HEK293T (cell line): ENCODE data around the gene KAT6B.
"Not testable (repeated sequence)": the region's sequence is repeated elsewhere in the genome, so short reads cannot be mapped to it uniquely, and the experiment has no call there.

Experiments
- CTCF ChIA-PET: fragments of 350-600 bp; formaldehyde crosslinking; extraction: SDS; loops from one replicate; lab custom pipeline; 2021; ENCODE audit warnings: antibody characterized with exemption, inconsistent platforms; lab: Yijun Ruan, JAX
- POLR2A ChIA-PET: fragments of 350-600 bp; formaldehyde crosslinking; extraction: SDS; loops from one replicate; lab custom pipeline; 2020; ENCODE audit warnings: antibody characterized with exemption, inconsistent platforms; lab: Yijun Ruan, JAX
- DNase-seq: peaks from one replicate; pipeline ENCODE4 v3.0.0; 2012; ENCODE audit warnings: mixed read lengths; ENCODE audit errors: extremely low spot score
- ARNT ChIP-seq: fragments of 450-650 bp; IDR thresholded peaks from 2 replicates; pipeline ENCODE4 v1.6.1; 2017; ENCODE audit warnings: mild to moderate bottlenecking
- BHLHE40 ChIP-seq: fragments of 450-650 bp; IDR thresholded peaks from 2 replicates; pipeline ENCODE4 v1.6.1; 2016; ENCODE audit warnings: mild to moderate bottlenecking, moderate library complexity, borderline replicate concordance
- CTBP1 ChIP-seq: fragments of 450-650 bp; IDR thresholded peaks from 2 replicates; pipeline ENCODE4 v1.6.1; 2016; ENCODE audit warnings: borderline replicate concordance
- ELF4 ChIP-seq: fragments of 450-650 bp; IDR thresholded peaks from 2 replicates; pipeline ENCODE4 v1.6.1; 2017; ENCODE audit warnings: antibody characterized with exemption
- FOXA1 ChIP-seq: fragments of 450-650 bp; IDR thresholded peaks from 2 replicates; pipeline ENCODE4 v1.6.1; 2016; ENCODE audit warnings: mild to moderate bottlenecking
- FOXK2 ChIP-seq: fragments of 450-650 bp; IDR thresholded peaks from 2 replicates; pipeline ENCODE4 v1.6.1; 2016; ENCODE audit warnings: mild to moderate bottlenecking
- FOXM1 ChIP-seq: fragments of 450-650 bp; IDR thresholded peaks from 2 replicates; pipeline ENCODE4 v1.6.1; 2017; ENCODE audit warnings: mild to moderate bottlenecking, borderline replicate concordance
- HDGF ChIP-seq: fragments of 450-650 bp; IDR thresholded peaks from 2 replicates; pipeline ENCODE4 v1.6.1; 2017; ENCODE audit warnings: antibody characterized with exemption, borderline replicate concordance
- L3MBTL2 ChIP-seq: fragments of 450-650 bp; conservative IDR thresholded peaks from 2 replicates; pipeline ENCODE4 v1.6.1; 2016; ENCODE audit warnings: mild to moderate bottlenecking
- LEF1 ChIP-seq: fragments of 450-650 bp; IDR thresholded peaks from 2 replicates; pipeline ENCODE4 v1.6.1; 2017; ENCODE audit warnings: mild to moderate bottlenecking, borderline replicate concordance
- NFRKB ChIP-seq: fragments of 450-650 bp; IDR thresholded peaks from 2 replicates; pipeline ENCODE4 v1.6.1; 2016; ENCODE audit warnings: mild to moderate bottlenecking, moderate library complexity
- SP1 ChIP-seq: fragments of 450-650 bp; IDR thresholded peaks from 2 replicates; pipeline ENCODE4 v1.6.1; 2017
- SUZ12 ChIP-seq: fragments of 450-650 bp; IDR thresholded peaks from 2 replicates; pipeline ENCODE4 v1.6.1; 2016; ENCODE audit warnings: mild to moderate bottlenecking
- TARDBP ChIP-seq: fragments of 450-650 bp; IDR thresholded peaks from 2 replicates; pipeline ENCODE4 v1.6.1; 2016
- ZNF384 ChIP-seq: fragments of 450-650 bp; IDR thresholded peaks from 2 replicates; pipeline ENCODE4 v1.6.1; 2016
- TF ChIP-seq, protein P1 (sequence below): fragments of 450-650 bp; IDR thresholded peaks from 2 replicates; pipeline ENCODE4 v1.6.1; 2016

Gene KAT6B

DNA sequence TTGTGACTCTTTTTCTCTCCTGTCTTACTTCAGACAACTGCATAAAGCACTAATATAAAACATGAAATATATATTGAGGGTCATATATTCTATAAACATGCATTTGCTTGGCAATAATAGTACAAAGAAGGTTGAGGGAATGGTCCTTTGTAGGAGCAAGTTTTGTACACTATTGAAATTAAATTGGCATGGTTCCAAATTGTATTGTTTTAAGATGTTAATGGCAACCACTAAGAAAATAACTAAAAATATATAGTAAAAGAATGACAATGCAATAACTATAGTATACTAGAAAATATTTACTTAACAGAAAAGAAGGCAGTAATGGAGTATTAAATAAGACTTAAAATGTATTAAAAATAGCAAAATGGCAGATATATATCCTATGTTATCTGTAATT, 33.7 kb upstream of the KAT6B start:
- no peak for DNase-seq
- ChIA-PET POLR2A (no interaction called here), CTCF (no interaction called here)
- no peak for TF ChIP-seq FOXK2
- no peak for TF ChIP-seq HDGF
- TF ChIP-seq LEF1 = no peak
- no peak for TF ChIP-seq ARNT
- no peak for TF ChIP-seq NFRKB
- no peak for TF ChIP-seq FOXM1
- TF ChIP-seq CTBP1 = no peak
- TF ChIP-seq, protein P1, sequence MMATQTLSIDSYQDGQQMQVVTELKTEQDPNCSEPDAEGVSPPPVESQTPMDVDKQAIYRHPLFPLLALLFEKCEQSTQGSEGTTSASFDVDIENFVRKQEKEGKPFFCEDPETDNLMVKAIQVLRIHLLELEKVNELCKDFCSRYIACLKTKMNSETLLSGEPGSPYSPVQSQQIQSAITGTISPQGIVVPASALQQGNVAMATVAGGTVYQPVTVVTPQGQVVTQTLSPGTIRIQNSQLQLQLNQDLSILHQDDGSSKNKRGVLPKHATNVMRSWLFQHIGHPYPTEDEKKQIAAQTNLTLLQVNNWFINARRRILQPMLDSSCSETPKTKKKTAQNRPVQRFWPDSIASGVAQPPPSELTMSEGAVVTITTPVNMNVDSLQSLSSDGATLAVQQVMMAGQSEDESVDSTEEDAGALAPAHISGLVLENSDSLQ = no peak
- TF ChIP-seq SUZ12 = no peak
- no peak for TF ChIP-seq BHLHE40
- TF ChIP-seq SP1 = no peak

DNA sequence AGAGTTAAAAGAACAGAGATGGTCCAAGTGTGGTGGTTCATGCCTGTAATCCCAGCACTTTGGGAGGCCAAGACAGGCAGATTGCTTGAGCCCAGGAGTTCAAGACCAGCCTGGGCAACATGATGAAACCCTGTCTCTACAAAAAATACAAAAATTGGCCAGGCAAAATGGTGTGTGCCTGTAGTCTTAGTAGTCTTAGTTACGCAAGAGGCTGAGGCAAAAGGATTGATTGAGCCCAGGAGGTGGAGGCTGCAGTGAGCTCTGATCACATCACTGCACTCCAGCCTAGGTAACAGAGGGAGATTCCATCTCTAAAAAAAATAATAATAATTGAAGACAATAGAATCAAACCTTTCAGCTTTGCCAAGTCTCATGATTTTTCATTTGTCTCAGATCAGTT, 33.2 kb upstream of the KAT6B start:
- CTCF ChIA-PET = not testable (repeated sequence)

DNA sequence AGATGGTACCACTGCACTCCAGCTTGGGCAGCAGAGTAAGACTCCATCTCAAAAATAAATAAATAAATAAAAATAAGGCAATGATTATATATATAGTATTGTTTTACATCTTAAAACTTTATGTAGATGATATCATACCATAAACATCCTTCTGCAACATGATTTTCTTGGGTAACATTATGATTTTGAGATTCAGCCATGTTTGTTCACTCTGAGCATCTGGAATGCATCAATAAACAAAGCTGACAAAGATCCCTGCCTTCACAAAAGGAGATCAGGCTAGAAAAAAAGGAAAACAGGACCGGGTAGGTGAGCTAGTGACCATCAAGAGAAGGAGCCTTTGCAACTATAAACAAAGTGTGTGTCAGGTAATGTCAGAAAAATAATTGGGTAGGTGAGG, 31.9 kb upstream of the KAT6B start:
- CTCF ChIA-PET = no interaction called here
- DNase-seq = no peak
- POLR2A ChIA-PET = no interaction called here
- TF ChIP-seq CTBP1 (no peak), ELF4 (no peak), LEF1 (no peak), HDGF (no peak), SP1 (no peak), NFRKB (no peak), ARNT (no peak), SUZ12 (no peak), TARDBP (no peak), BHLHE40 (no peak), L3MBTL2 (no peak)
- TF ChIP-seq, protein P1 = no peak

More for the DNA sequence above, 33.2 kb upstream of the KAT6B start:
- DNase-seq, POLR2A ChIA-PET: not testable (repeated sequence)

DNA sequence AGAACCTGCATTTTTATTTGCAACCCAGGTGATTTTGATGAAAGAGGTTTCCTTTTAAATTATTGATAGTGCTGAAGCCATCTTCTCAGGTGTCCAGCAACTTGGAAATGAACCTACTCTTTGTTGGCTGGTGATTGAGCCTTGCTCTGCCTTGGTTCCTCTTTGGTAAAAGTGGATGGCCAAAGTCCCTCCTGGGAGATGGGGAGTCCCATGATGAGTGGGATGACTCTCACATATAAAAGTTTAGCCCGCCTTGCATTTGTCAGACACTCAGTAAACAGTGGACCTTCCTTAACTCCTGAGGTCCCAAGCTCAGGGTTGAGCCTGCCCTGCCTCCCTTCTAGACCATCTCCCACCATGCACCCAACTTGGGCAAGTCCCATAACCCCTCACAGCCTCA, 28.9 kb upstream of the KAT6B start:
- ChIA-PET CTCF (interaction anchor here (0.7 kb wide), 1 partner anchor 48 kb away, joined by 3 read pairs; no protein-coding TSS in a partner anchor), POLR2A (no interaction called here)

DNA sequence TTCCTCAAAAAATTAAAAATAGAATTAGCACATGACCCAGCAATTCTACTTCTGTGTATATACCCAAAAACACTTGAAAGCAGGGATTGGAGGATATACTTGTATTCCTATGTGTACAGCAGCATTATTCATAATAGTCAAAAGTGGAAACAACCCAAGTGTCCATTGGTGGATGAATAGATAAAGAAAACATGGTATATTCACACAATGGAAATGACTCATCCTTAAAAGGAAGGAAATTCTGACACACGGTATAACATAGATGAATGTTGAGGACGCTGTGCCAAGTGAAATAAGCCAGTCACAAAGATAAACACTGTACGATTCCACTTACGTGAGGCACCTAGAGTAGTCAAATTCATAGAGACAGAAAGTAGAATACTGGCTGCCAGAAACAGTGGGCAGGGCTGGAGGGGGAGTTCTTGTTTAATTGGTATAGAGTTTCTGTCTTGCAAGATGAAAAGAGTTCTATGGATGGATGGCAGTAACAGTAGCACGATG, 26.6 kb upstream of the KAT6B start:
- ChIA-PET CTCF (no interaction called here), POLR2A (no interaction called here)
- TF ChIP-seq, protein P1 = no peak
- TF ChIP-seq FOXA1 = no peak
- DNase-seq = no peak

More for the DNA sequence above, 28.9 kb upstream of the KAT6B start:
- no peak for TF ChIP-seq LEF1
- TF ChIP-seq, protein P1 = no peak
- no peak for TF ChIP-seq BHLHE40
- no peak for TF ChIP-seq SP1
- TF ChIP-seq ZNF384 = no peak
- TF ChIP-seq ELF4 = no peak
- TF ChIP-seq L3MBTL2 = no peak
- TF ChIP-seq FOXK2 = no peak
- TF ChIP-seq TARDBP = no peak
- no peak for TF ChIP-seq FOXM1
- TF ChIP-seq NFRKB = no peak
- TF ChIP-seq CTBP1 = no peak
- TF ChIP-seq FOXA1 = no peak
- TF ChIP-seq SUZ12 = no peak
- no peak for TF ChIP-seq HDGF
- no peak for TF ChIP-seq ARNT
- no peak for DNase-seq

DNA sequence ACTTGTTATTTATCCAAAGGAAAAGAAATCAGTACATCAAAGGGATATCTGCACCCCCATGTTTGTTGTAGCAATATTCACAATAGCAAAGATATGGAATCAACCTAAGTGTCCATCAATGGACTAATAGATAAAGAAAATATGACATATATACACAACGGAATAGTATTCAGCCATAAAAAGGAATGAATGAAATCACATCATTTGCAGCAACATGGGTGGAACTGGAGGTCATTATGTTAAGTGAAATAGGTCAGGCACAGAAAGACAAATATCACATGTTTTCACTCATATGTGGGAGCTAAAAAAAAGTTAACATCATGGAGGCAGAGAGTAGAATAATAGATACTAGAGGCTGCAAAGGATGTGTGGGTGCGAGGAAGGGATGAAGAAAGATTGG, 25.0 kb upstream of the KAT6B start:
- POLR2A ChIA-PET = no interaction called here
- TF ChIP-seq CTBP1 (no peak), ZNF384 (no peak), ARNT (no peak)
- CTCF ChIA-PET = no interaction called here
- no peak for DNase-seq

DNA sequence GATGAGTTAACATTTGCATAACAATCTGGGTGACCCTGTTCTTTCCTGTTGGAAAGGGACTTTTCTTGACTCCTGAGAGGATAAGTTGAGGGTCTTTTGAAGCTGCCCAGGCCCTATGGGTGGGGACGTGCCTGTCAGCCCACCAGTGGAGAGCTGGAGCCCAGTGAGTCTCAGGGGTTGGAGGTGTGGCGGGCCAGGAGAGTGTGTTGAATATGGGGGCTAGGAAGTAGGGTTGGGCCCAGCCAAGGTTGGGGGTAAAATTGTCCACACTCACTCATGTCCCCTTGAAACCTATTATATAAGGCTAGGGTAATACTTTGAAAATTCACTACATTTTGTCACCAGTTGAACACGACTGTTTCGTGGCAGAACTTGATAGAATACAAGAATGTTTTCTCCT, 17.9 kb upstream of the KAT6B start:
- no peak for TF ChIP-seq HDGF
- TF ChIP-seq FOXM1 = no peak
- TF ChIP-seq ARNT = no peak
- TF ChIP-seq, protein P1 = no peak
- no peak for TF ChIP-seq FOXK2
- no peak for TF ChIP-seq CTBP1
- TF ChIP-seq BHLHE40 = no peak
- no peak for TF ChIP-seq ZNF384
- TF ChIP-seq L3MBTL2 = no peak
- TF ChIP-seq ELF4 = no peak
- TF ChIP-seq NFRKB = no peak
- TF ChIP-seq FOXA1 = no peak
- TF ChIP-seq SUZ12 = no peak
- TF ChIP-seq TARDBP = no peak
- POLR2A ChIA-PET = no interaction called here
- CTCF ChIA-PET = no interaction called here

More for the DNA sequence above, 17.9 kb upstream of the KAT6B start:
- DNase-seq = no peak
